Measurements from ENCODE around the gene HYAL2.
"Not testable (repeated sequence)": the region's sequence is repeated elsewhere in the genome, so short reads cannot be mapped to it uniquely, and the experiment has no call there.

DNA sequence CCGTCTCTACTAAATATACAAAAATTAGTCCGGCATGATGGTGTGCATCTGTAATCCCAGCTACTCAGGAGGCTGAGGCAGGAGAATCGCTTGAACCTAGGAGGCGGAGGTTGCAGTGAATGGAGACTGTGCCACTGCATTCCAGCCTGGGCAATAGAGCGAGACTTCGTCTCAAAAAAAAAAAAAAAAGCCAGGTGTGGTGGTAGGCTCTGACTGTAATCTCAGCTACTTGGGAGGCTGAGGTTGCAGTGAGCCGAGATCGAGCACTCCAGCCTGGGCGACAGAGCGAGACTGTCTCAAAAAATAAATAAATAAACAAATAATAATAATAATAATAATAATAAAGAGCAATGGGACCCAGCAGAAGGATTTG is 50.0 kb downstream of the HYAL2 start:
- not testable (repeated sequence) for TF ChIP-seq POLR2A (IDR thresholded peaks at IDR 0.05)
- TF ChIP-seq, protein P1, sequence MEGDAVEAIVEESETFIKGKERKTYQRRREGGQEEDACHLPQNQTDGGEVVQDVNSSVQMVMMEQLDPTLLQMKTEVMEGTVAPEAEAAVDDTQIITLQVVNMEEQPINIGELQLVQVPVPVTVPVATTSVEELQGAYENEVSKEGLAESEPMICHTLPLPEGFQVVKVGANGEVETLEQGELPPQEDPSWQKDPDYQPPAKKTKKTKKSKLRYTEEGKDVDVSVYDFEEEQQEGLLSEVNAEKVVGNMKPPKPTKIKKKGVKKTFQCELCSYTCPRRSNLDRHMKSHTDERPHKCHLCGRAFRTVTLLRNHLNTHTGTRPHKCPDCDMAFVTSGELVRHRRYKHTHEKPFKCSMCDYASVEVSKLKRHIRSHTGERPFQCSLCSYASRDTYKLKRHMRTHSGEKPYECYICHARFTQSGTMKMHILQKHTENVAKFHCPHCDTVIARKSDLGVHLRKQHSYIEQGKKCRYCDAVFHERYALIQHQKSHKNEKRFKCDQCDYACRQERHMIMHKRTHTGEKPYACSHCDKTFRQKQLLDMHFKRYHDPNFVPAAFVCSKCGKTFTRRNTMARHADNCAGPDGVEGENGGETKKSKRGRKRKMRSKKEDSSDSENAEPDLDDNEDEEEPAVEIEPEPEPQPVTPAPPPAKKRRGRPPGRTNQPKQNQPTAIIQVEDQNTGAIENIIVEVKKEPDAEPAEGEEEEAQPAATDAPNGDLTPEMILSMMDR (IDR thresholded peaks at IDR 0.05): not testable (repeated sequence)

Data from right lobe of liver (tissue), 4 donors.